ENCODE measurements around the gene ZNF236. TPM values are rescaled to one million over a fixed set of nuclear protein-coding genes. Genes with fewer than 3 reads are reported as not detected.

Gene ZNF236
- polyA plus RNA-seq, 1 donor from 2014 or later: 7.7 TPM

- H3F3A ChIP-seq (ENCODE audit: insufficient read depth, low read length, poor library complexity, severe bottlenecking): no peaks in the 10 kb centered on the region
- H3K9me2 ChIP-seq (ENCODE audit: insufficient read depth, low read length): no peaks in the 10 kb centered on the region
- H2AFZ ChIP-seq (ENCODE audit: low read depth, low read length): no peak overlapping the region
- no peak overlapping the region for H3K4me2 ChIP-seq (ENCODE audit: low read length)
- no peaks in the 10 kb centered on the region for H3K27me3 ChIP-seq (ENCODE audit: insufficient read depth, low read depth, low read length)
- H3K9me3 ChIP-seq (ENCODE audit: low read length): no peaks in the 10 kb centered on the region
- no peaks in the 10 kb centered on the region for H4K20me1 ChIP-seq (ENCODE audit: insufficient read depth)
- H3K9ac ChIP-seq (ENCODE audit: low read length): no peak overlapping the region
- H3K27ac ChIP-seq (ENCODE audit: low read length): no peak overlapping the region
- H3K36me3 ChIP-seq (ENCODE audit: insufficient read depth, low read length): no peaks in the 10 kb centered on the region
- TF ChIP-seq CTCF (IDR thresholded peaks at IDR 0.05; ENCODE audit: poor library complexity, severe bottlenecking) (no peak), EZH2 (IDR thresholded peaks at IDR 0.05; ENCODE audit: borderline replicate concordance, insufficient read depth, low read length, poor library complexity, severe bottlenecking) (no peak), REST (IDR thresholded peaks at IDR 0.05; ENCODE audit: borderline replicate concordance) (no peak), TAF1 (IDR thresholded peaks at IDR 0.05; ENCODE audit: low read depth) (no peak), POLR2AphosphoS5 (IDR thresholded peaks at IDR 0.05) (no peak), SMC3 (conservative IDR thresholded peaks at IDR 0.05; ENCODE audit: poor library complexity) (no peak), EP300 (conservative IDR thresholded peaks at IDR 0.05; ENCODE audit: poor library complexity, severe bottlenecking) (no peak), MXI1 (conservative IDR thresholded peaks at IDR 0.05; ENCODE audit: poor library complexity, severe bottlenecking) (no peak), RAD21 (conservative IDR thresholded peaks at IDR 0.05) (no peak)
- H3K4me3 ChIP-seq (ENCODE audit: low read length): no peak overlapping the region
- no peaks in the 10 kb centered on the region for H3K79me2 ChIP-seq (replicated peaks; ENCODE audit: insufficient read depth, low read length)
Measured at GRCh38 chr18:77013811-77014521, 191.6 kb downstream of the ZNF236 start.

- Histone ChIP-seq H2AFZ (ENCODE audit: low read depth, low read length) (no peak overlapping the region), H3K4me3 (ENCODE audit: low read length) (no peak overlapping the region), H3K27ac (ENCODE audit: low read length) (no peak overlapping the region), H3K9ac (ENCODE audit: low read length) (no peak overlapping the region), H3K79me2 (replicated peaks; ENCODE audit: insufficient read depth, low read length) (no peaks in the 10 kb centered on the region), H3K4me2 (ENCODE audit: low read length) (no peak overlapping the region), H3F3A (ENCODE audit: insufficient read depth, low read length, poor library complexity, severe bottlenecking) (no peaks in the 10 kb centered on the region), H3K36me3 (ENCODE audit: insufficient read depth, low read length) (no peaks in the 10 kb centered on the region), H3K9me3 (ENCODE audit: low read length) (no peaks in the 10 kb centered on the region), H3K9me2 (ENCODE audit: insufficient read depth, low read length) (no peaks in the 10 kb centered on the region), H3K27me3 (ENCODE audit: insufficient read depth, low read depth, low read length) (no peaks in the 10 kb centered on the region), H4K20me1 (ENCODE audit: insufficient read depth) (no peaks in the 10 kb centered on the region)
- TF ChIP-seq EP300 (conservative IDR thresholded peaks at IDR 0.05; ENCODE audit: poor library complexity, severe bottlenecking) (no peak), MXI1 (conservative IDR thresholded peaks at IDR 0.05; ENCODE audit: poor library complexity, severe bottlenecking) (no peak), POLR2AphosphoS5 (IDR thresholded peaks at IDR 0.05) (no peak), REST (IDR thresholded peaks at IDR 0.05; ENCODE audit: borderline replicate concordance) (no peak), CTCF (IDR thresholded peaks at IDR 0.05; ENCODE audit: poor library complexity, severe bottlenecking) (no peak)
Measured at GRCh38 chr18:77014538-77014937, 192.2 kb downstream of the ZNF236 start.

All from neural cell (in vitro differentiated cells).